ENCODE data around the gene ZNF664.
"Not testable (repeated sequence)": the region's sequence is repeated elsewhere in the genome, so short reads cannot be mapped to it uniquely, and the experiment has no call there.

ZNF664 gene

GRCh38 chr12:123941624-123942237 lies 31.3 kb upstream of the ZNF664 start:
- no peak for DNase-seq (ENCODE audit: low spot score)

DNA sequence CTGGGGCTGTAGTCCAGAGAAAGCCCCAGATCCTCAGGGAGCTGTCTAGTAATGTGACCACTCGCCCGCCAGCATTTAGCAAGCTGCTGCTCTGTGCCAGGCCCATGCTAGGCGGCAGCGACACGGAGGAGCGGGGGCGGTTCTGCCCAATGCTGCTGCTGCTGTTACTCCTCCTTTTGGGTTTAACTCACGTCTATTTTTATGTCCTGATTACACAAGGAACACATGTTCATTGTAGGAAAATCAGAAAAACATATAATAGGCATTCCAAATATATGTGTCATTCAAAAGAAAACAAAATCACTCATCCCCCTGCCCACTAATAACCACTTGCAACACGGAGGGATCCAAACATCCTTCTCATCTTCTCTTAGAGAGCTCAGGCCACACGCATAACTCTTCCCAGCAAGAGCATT lies 30.8 kb upstream of the ZNF664 start:
- no peak for DNase-seq (ENCODE audit: low spot score)

GRCh38 chr12:123942911-123943648 lies 29.9 kb upstream of the ZNF664 start:
- DNase-seq (ENCODE audit: low spot score), result no peak

DNA sequence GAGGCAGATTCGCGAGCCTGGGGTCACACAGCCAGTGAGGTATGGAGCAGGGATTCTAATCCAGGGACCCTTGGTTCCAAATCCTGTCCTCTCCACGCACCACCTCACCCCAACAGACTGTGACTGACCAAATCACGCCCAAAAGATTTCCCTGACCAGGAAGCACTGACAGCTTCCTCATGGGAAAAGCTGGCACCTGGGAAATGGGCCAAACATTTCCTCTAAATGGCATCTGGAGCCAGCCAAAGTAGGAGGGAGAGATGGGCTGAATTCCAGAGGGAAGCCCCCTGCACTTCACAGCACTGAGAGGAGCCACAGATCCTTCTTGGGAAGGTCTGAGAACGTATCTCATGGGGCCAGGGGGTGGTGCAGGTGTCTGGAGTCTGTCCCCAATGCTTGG lies 29.2 kb upstream of the ZNF664 start:
- DNase-seq (ENCODE audit: low spot score), result no peak

- DNase-seq (ENCODE audit: low spot score), result no peak
Measured at GRCh38 chr12:123944696-123945095, 28.3 kb upstream of the ZNF664 start.

DNA sequence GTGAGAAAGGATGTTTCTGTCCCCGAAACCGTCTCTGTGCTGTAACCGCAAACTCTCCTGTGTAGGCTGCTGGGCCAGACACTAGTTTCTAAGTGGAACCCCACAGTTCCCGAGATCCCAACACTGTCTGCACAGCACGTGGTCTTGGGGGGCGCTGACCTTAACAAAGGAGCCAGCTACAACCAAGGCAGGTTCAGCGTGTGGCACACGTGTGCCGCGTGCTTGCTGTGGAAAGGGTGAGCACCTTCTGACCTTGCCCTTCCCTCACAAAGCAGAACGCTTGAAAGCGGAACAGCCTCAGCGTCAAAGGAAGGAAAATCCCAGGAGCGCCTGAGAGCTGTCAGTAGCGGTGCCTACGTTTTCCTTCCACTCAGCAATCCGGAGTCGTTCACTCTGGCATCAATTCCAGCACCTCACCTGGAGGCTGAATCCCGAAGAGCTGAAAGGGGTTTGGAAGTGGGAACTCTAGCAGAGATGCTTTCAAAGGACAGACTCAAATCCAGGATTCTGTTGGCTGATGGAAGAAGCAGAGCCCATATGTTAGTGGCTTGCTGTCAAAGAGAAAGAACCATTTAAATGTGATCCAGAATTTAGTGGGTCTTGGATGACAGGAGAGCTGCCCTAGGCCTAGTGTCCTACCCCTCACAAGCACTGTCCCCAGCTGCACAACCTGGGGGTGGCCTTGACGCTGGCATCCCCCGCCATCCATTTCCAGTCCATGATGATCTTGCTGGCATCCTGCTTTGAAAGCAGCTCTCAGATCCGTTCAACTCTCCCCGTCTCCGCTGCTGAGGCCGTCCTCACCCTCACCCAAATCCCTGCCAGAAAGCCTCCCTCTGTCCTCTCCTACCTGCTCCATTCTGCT lies 27.5 kb upstream of the ZNF664 start:
- DNase-seq (ENCODE audit: low spot score), result no peak

DNA sequence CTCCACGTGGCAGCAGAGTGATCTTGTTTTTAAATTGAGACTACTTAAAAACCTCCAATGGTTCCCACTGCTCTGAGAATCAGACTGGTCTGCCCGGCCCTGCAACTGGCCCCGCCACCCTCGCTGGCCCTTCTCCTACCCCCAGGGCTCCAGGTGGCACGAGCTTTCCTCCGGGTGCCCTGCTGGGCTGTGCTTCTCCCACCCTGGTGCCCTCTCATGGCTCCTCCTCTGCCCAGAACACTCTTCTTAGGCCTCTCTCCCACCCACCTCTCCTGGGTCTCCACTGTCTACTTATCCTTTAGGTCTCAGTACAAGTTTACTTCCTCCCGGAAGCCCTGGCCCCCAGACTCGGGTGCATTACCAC lies 26.9 kb upstream of the ZNF664 start:
- no peak for DNase-seq (ENCODE audit: low spot score)

DNA sequence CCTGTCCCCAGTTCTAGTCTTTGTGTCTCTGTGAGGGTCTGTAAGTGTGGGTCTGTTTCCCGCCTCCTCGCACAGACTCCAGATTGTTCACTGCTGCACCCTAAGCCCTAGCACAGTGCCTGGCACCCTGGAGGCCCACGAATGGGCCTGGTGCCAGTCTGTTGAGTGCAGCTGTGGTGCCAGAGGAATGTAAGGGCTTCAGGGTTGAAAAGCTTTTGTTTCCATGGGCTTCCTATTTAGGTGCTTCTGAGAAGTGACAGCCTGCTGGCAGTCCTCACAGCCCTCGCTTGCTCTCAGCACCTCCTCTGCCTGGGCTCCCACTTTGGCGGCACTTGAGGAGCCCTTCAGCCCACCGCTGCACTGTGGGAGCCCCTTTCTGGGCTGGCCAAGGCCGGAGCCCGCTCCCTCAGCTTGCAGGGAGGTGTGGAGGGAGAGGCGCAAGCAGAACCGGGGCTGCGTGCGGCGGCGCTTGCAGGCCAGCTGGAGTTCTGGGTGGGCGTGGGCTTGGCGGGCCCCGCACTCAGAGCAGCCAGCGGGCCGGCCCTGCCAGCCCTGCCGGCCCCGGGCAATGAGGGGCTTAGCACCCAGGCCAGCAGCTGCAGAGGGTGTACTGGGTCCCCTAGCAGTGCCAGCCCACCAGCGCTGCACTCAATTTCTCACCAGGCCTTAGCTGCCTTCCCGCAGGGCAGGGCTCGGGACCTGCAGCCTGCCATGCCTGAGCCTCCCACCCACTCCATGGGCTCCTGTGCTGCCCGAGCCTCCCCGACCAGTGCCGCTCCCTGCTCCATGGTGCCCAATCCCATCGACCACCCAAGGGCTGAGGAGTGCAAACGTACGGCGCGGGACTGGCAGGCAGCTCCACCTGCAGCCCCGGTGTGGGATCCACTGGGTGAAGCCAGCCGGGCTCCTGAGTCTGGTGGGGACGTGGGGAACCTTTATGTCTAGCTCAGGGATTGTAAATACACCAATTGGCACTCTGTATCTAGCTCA lies 26.2 kb upstream of the ZNF664 start:
- not testable (repeated sequence) for DNase-seq (ENCODE audit: low spot score)

DNA sequence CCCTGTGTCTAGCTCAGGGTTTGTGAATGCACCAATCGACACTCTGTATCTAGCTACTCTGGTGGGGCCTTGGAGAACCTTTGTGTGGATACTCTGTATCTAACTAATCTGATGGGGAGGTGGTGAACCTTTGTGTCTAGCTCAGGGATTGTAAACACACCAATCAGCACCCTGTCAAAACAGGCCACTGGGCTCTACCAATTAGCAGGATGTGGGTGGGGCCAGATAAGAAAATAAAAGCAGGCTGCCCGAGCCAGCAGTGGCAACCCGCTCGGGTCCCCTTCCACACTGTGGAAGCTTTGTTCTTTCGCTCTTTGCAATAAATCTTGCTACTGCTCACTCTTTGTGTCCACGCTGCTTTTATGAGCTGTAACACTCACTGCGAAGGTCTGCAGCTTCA lies 25.5 kb upstream of the ZNF664 start:
- not testable (repeated sequence) for DNase-seq (ENCODE audit: low spot score)

- no peak for DNase-seq (ENCODE audit: low spot score)
Measured at GRCh38 chr12:123948401-123948795, 24.6 kb upstream of the ZNF664 start.

DNA sequence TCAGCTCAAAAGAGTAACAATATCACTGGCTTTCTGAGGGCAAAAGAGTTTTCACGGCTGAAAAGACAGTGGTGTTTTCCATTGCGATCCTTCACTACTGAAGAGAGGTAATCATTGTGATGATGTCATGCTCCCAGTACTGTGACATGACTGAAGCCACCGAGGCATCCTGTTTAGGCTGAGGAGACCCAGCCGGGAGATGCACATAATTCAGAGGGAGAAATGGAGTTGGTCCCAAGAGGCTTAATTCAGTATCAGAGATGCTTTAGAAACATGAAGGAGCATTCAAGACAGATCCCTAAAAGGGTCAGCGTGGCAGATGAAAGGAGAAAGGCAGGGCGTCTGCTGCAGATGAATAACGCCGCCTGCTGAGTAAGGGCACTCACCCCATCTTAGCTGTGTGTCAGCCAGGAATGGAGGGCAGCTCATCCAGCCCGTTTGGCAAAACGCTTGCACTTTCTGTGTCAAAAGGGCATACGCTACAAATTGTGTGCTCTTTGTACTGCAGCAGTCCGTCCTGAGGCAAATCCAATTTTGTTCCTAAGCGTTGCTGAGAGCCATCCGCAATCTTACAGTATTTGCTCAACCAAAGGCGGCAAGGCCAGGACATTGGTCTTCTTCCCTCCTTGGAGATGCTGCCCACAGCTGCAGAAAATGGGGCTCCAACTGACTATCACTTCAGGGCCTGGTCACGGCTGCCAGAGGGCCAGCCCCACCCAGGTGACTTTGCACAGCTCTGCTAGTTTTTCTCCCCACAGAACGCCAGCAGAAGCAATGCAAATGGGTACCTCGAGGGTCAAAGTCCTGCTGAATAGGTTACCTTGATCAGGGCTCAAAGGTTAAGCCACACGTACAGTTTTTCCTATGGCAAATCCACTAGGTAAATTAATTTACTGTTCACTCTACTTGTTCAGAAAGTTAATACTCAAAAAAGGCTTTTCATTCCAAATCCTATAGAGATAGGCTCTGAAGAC lies 23.9 kb upstream of the ZNF664 start:
- DNase-seq (ENCODE audit: low spot score), result no peak

DNA sequence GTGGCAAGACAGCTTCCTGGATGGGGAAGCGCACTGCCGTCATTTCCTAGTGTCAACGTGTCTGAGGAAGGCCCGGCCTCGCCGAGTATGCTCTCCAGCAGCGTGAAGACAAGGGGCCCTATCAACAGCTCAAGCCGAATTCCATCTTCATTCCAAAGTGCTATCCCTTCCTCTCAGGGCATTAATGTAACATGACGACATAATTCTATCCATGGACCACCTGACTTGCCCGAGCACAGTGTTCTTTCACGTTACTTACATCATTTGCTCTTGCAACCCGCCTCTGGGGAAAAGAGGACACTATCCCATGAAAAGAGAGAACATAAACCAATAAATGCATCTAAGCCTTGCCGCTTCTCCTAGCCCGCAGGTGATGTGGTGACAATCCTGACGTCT lies 23.2 kb upstream of the ZNF664 start:
- DNase-seq (ENCODE audit: low spot score), result no peak

DNA sequence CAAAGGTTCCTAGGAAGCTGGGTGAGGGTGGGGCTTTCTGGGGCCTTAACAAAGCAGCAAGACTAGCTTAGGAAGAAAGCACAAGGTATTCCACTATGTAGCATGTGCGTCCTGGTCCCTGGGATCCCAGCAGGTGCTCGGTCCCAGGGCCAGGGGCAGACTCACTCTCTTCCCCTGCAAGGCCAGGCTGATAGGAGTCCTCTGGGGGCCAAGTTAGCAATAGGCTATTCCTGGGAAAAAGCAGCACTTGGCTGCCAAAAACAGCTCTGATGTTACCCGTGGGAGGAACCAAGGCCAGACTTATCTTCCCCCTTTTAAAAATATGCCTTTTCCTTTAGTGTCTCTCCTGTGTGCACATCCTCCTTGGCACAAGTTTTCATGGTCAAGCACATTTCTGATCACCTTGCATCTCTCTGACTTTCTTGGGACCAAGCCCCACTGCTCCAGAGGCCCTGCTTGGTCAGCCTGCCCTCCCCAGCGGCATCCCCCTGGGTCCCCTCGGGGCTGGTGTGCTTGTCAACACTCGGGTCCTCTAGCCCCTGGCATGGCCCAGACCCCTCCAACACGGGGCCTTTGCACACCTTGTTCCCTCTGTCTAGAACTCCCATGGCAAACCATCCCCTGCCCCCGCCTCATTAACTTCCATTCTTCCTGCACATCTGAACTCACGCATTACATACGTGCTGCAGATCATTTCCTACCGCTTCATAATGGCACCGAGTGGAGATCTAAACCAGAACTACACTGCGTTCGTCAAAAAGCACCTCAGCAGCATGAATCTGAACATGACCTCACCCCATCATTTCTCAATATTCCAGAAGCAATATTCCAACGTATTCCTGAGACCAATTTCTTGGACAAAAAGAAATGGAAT lies 22.3 kb upstream of the ZNF664 start:
- DNase-seq (ENCODE audit: low spot score), result no peak

GRCh38 chr12:123951467-123951866 lies 21.5 kb upstream of the ZNF664 start:
- DNase-seq (ENCODE audit: low spot score), result no peak

DNA sequence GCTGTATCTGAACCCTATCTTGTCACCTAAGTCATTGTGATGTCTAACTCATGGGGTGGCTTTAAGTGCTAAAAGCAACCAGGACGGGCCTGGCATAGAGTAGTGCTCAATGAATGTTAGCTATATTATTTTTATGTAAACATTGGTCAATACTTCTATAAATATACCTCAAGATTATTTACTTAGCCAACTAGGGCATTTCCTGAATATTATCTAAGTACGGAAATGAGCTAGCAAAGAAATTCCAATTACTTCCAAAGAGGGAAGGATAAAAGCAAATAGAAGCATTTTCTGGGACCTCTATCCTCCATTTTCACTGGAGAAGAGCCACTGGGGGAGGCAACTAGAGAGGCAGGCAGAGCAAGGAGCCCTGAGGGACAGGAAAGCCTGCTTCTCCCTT lies 21.0 kb upstream of the ZNF664 start:
- no peak for DNase-seq (ENCODE audit: low spot score)

DNA sequence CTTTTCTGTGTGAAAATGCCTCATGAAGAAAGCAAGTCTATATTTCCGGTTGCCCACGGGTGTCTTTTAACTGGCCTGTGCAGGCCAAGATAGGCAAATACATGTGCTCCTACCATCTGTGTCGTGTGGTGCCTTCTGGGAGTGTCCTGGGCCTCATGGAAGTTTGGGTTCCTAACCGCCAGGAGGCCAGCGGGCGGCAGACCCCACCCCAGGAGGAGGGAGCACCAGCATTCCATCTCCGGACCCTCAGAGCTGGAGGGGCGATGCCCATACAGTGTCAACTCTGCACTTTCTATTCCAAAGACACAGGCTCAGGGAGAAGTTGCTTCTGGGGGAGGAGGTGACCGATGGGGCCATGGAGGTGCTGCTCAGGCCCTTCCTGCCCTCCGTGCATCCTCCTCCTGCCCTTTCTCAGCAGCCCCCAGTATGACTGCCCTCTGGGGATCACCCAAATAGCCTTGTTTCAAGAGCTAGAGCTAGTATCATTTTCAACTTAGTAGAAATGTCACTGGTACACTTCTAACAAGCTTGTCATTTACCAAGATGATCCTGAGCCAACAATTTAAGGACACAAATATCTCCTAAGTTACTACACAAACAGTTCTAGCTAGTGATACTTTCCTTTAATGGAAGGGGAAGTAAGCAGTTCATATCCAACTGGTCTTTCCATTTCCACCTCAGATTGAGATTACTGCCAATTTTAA lies 18.2 kb upstream of the ZNF664 start:
- no peak for DNase-seq (ENCODE audit: low spot score)

DNA sequence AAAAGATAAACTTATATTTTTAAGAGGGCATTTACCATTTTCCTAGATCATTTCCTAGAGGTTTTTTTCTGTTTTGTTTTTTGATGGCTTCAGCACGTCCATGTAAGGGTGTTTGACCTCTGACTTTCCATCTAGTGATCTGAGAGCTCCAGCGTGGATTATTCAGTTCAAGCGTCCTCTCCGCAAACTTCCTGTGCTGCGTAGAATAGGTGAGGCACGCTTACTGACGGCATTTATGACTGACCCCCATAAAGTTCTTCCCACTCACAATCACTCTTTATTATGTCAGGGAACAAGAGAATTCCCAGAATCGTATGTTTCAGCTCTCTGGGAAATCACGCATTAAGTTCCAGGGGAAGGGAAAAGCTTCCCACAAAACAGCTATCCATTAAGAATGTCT lies 16.8 kb upstream of the ZNF664 start:
- no peak for DNase-seq (ENCODE audit: low spot score)

DNA sequence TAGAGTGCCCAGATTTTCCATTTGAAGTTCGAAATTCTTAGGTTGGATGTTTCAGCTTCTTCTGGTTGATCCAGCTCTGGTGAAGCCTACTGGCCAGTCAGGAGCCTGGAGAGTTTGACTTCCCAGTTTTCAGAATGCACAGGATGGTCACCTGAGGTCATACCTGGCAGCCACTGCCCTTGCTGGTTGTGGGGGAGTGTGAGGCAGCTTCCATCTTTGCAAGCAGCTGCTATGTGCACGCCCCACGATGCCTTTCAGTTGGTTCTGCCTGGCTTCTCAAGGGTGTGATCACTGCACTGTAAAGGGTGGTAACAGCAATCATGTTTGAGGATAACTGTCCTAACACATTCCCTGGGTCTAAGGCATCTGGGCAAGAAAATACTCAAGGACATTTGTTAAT lies 15.8 kb upstream of the ZNF664 start:
- DNase-seq (ENCODE audit: low spot score), result no peak

DNA sequence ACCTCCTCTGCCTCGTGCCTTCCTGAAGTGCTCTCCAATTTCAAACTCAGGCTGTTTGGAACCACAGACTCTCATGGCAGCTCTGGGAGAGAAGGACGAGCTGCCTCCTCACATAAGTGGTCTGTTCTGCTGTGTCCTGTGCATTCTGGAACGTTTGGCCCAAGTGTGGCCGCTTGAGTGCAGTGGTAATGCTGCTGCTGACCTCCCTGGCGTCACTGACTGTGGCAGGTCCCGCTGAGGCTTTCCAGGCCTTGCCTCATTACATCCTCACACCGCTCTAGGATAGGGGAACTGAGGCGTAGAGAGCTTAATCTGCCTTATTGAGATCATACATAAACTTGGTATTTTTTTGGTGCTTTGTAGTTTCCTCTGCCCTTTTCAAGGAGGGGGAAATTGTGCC lies 14.6 kb upstream of the ZNF664 start:
- no peak for DNase-seq (ENCODE audit: low spot score)

Measured in kidney capillary endothelial cell (primary cell).